H1 (cell line): ENCODE measurements around the gene ZNF155. TPM values are rescaled to one million over a fixed set of nuclear protein-coding genes. Genes with fewer than 3 reads are reported as not detected.

Experiments
- CHD7 ChIP-seq: fragments of 300-600 bp; sonication (generic); IDR thresholded peaks from 2 replicates; pipeline ENCODE4 v1.7.1; 2012; ENCODE audit warnings: low read length, moderate library complexity, mild to moderate bottlenecking, inconsistent platforms; ENCODE audit not compliant: insufficient replicate concordance
- GABPA ChIP-seq: IDR thresholded peaks from 2 replicates; pipeline ENCODE4 v1.6.1; 2011; ENCODE audit warnings: mild to moderate bottlenecking, low read length, moderate library complexity, borderline replicate concordance; ENCODE audit not compliant: insufficient read depth
- GTF2F1 ChIP-seq: IDR thresholded peaks from 2 replicates; pipeline ENCODE4 v1.6.1; 2012; ENCODE audit warnings: low read depth, low read length, improper control_type of control experiment, borderline replicate concordance
- RXRA ChIP-seq: IDR thresholded peaks from 2 replicates; pipeline ENCODE4 v1.6.1; 2011; ENCODE audit warnings: low read depth, mild to moderate bottlenecking, low read length, moderate library complexity; ENCODE audit not compliant: insufficient read depth
- USF2 ChIP-seq: IDR thresholded peaks from 2 replicates; pipeline ENCODE4 v1.6.1; 2011; ENCODE audit warnings: low read length, improper control_type of control experiment
- polyA plus RNA-seq, 7 experiments: library from polyadenylated mRNA; depleted of rRNA in 3 of 7; stranded (reverse) in 5 of 7; unstranded in 2 of 7; fragments of >200 nt in 5 of 7; fragments of 200-250 nt in 2 of 7; gene quantifications; 1 replicate in 5 of 7; 2 replicates in 1 of 7; 4 replicates in 1 of 7; pipeline versions ENCODE4 v1.2.1 to v1.2.3, GENCODE V29; 2011 to 2013; ENCODE audit warnings: missing spikeins in 2 of 7, mixed read lengths in 2 of 7
- total RNA-seq: library from RNA; stranded (reverse); fragmentation: NEBNext Ultra II Directional; extraction: Animal tissue kit (Norgen Biotek cat#: 25700); gene quantifications from 2 replicates; pipeline ENCODE4 v1.2.1, GENCODE V29; 2021

Gene ZNF155
- total and polyA plus RNA-seq, 2 of the 8 experiments (the other 6 are each of a cell fraction or from before 2014, with no cell fraction given) = 3.1 to 9.0 TPM

GRCh38 chr19:44002566-44003460, 18.8 kb downstream of the ZNF155 start, which contains the start of gene ZNF230 (continued):
- TF ChIP-seq CHD7 = no peak
- no peak for TF ChIP-seq GTF2F1
- peak; percentile 85; the same call in 1 of the 2 replicates for TF ChIP-seq GABPA
- no peak for TF ChIP-seq RXRA
- no peak for TF ChIP-seq USF2
